H9 (cell line): ENCODE results near the gene SENP7. TPM values are rescaled to one million over a fixed set of nuclear protein-coding genes. Genes with fewer than 3 reads are reported as not detected.

Source experiments
- DNase-seq: peaks from one replicate; pipeline ENCODE4 v3.0.0-alpha.2; 2017
- H2AFZ ChIP-seq: one replicate; pipeline ENCODE4 v1.6.1; 2013; ENCODE audit warnings: mild to moderate bottlenecking, low read length, control low read depth, moderate library complexity
- H2AK5ac ChIP-seq: 2 replicates; pipeline ENCODE4 v1.6.1; 2013; ENCODE audit warnings: low read length, control low read depth, mixed read lengths; ENCODE audit not compliant: insufficient read length
- H2BK120ac ChIP-seq: one replicate; pipeline ENCODE4 v1.6.1; 2013; ENCODE audit warnings: low read depth, mild to moderate bottlenecking, low read length, control low read depth, inconsistent platforms; ENCODE audit not compliant: poor library complexity, severe bottlenecking
- H2BK12ac ChIP-seq: 2 replicates; pipeline ENCODE4 v1.6.1; 2013; ENCODE audit warnings: low read length, control low read depth, mixed read lengths, low read depth; ENCODE audit not compliant: insufficient read length
- H2BK15ac ChIP-seq: 2 replicates; pipeline ENCODE4 v1.6.1; 2013; ENCODE audit warnings: low read depth, low read length, control low read depth
- H2BK20ac ChIP-seq: one replicate; pipeline ENCODE4 v1.6.1; 2013; ENCODE audit warnings: low read depth, mild to moderate bottlenecking, low read length, control low read depth, inconsistent platforms; ENCODE audit not compliant: poor library complexity, severe bottlenecking
- H2BK5ac ChIP-seq: 2 replicates; pipeline ENCODE4 v1.6.1; 2013; ENCODE audit warnings: low read length, control low read depth, mixed read lengths; ENCODE audit not compliant: insufficient read length
- H3K14ac ChIP-seq: 2 replicates; pipeline ENCODE4 v1.6.1; 2013; ENCODE audit warnings: low read length, control low read depth; ENCODE audit not compliant: insufficient read depth
- H3K18ac ChIP-seq: 2 replicates; pipeline ENCODE4 v1.6.1; 2013; ENCODE audit warnings: low read depth, mild to moderate bottlenecking, mixed read lengths, low read length, control low read depth; ENCODE audit not compliant: insufficient read length
- H3K23ac ChIP-seq: 2 replicates; pipeline ENCODE4 v1.6.1; 2013; ENCODE audit warnings: low read length, control low read depth, mixed read lengths, low read depth; ENCODE audit not compliant: insufficient read length
- H3K23me2 ChIP-seq: 2 replicates; pipeline ENCODE4 v1.6.1; 2013; ENCODE audit warnings: low read depth, mild to moderate bottlenecking, mixed read lengths, low read length, control low read depth; ENCODE audit not compliant: insufficient read length, poor library complexity, severe bottlenecking
- H3K27ac ChIP-seq: 2 replicates; pipeline ENCODE4 v1.5.1; 2013; ENCODE audit warnings: low read length, control low read depth, mixed read lengths, low read depth; ENCODE audit not compliant: insufficient read length
- H3K27me3 ChIP-seq: 2 replicates; pipeline ENCODE4 v1.6.1; 2013; ENCODE audit warnings: low read length, control low read depth, inconsistent platforms; ENCODE audit not compliant: insufficient read depth
- H3K4ac ChIP-seq: 2 replicates; pipeline ENCODE4 v1.6.1; 2013; ENCODE audit warnings: low read depth, mild to moderate bottlenecking, control low read depth, inconsistent platforms, low read length, moderate library complexity
- H3K4me1 ChIP-seq: 2 replicates; pipeline ENCODE4 v1.6.1; 2013; ENCODE audit warnings: low read length, control low read depth, inconsistent platforms; ENCODE audit not compliant: insufficient read depth
- H3K4me2 ChIP-seq: 2 replicates; pipeline ENCODE4 v1.6.1; 2013; ENCODE audit warnings: low read length, control low read depth, mixed read lengths; ENCODE audit not compliant: insufficient read length, insufficient read depth
- H3K56ac ChIP-seq: 2 replicates; pipeline ENCODE4 v1.6.1; 2013; ENCODE audit warnings: low read depth, mild to moderate bottlenecking, mixed read lengths, low read length, control low read depth; ENCODE audit not compliant: insufficient read length
- H3K79me1 ChIP-seq: 2 replicates; pipeline ENCODE4 v1.6.1; 2013; ENCODE audit warnings: low read depth, mild to moderate bottlenecking, moderate library complexity, low read length, control low read depth, inconsistent platforms; ENCODE audit not compliant: insufficient read depth, poor library complexity, severe bottlenecking
- H3K79me2 ChIP-seq: 2 replicates; pipeline ENCODE4 v1.6.1; 2013; ENCODE audit warnings: low read length, control low read depth, inconsistent platforms; ENCODE audit not compliant: insufficient read depth
- H3K9ac ChIP-seq: 2 replicates; pipeline ENCODE4 v1.6.1; 2013; ENCODE audit warnings: low read length, control low read depth, mixed read lengths; ENCODE audit not compliant: insufficient read length; ENCODE audit errors: extremely low read depth
- H3K9me3 ChIP-seq: one replicate; pipeline ENCODE4 v1.6.1; 2013; ENCODE audit warnings: low read depth, low read length, inconsistent platforms; ENCODE audit not compliant: control insufficient read depth
- H3T11ph ChIP-seq: one replicate; pipeline ENCODE4 v1.6.1; 2013; ENCODE audit warnings: mild to moderate bottlenecking, low read length, control low read depth, inconsistent platforms
- H4K20me1 ChIP-seq: one replicate; pipeline ENCODE4 v1.6.1; 2013; ENCODE audit not compliant: control insufficient read depth, insufficient read length, insufficient read depth
- H4K5ac ChIP-seq: 2 replicates; pipeline ENCODE4 v1.6.1; 2013; ENCODE audit warnings: low read depth, mild to moderate bottlenecking, mixed read lengths, low read length, control low read depth; ENCODE audit not compliant: insufficient read length
- H4K8ac ChIP-seq: replicated peaks from 2 replicates; pipeline ENCODE4 v1.6.1; 2013; ENCODE audit warnings: low read length, control low read depth, mixed read lengths, low read depth; ENCODE audit not compliant: insufficient read length
- H4K91ac ChIP-seq: 2 replicates; pipeline ENCODE4 v1.6.1; 2013; ENCODE audit warnings: low read depth, mild to moderate bottlenecking, moderate library complexity, mixed read lengths, low read length, control low read depth; ENCODE audit not compliant: insufficient read length
- H3K27ac Mint-ChIP-seq, 3 experiments: 2 replicates in 2 of 3; 3 replicates in 1 of 3; pipeline ENCODE4 v1.8.0; 2020 to 2021; ENCODE audit warnings: mixed read lengths in 3 of 3, mild to moderate bottlenecking in 1 of 3, moderate library complexity in 1 of 3
- H3K27me3 Mint-ChIP-seq: 2 replicates; pipeline ENCODE4 v1.8.0; 2021; ENCODE audit warnings: low read depth, mild to moderate bottlenecking, moderate library complexity, mixed read lengths
- H3K36me3 Mint-ChIP-seq, 3 experiments: 2 replicates in 2 of 3; 3 replicates in 1 of 3; pipeline ENCODE4 v1.8.0; 2020 to 2021; ENCODE audit warnings: low read depth in 3 of 3, mixed read lengths in 3 of 3; ENCODE audit not compliant: insufficient read depth in 1 of 3
- H3K4me1 Mint-ChIP-seq, 2 experiments: 2 replicates each; pipeline ENCODE4 v1.8.0; 2020; ENCODE audit warnings: mixed read lengths in 2 of 2
- H3K4me3 Mint-ChIP-seq, 2 experiments: 2 replicates in 1 of 2; 3 replicates in 1 of 2; pipeline ENCODE4 v1.8.0; 2020 to 2021; ENCODE audit warnings: mild to moderate bottlenecking in 2 of 2, mixed read lengths in 2 of 2, moderate library complexity in 1 of 2
- H3K9me3 Mint-ChIP-seq, 2 experiments: 2 replicates in 1 of 2; 3 replicates in 1 of 2; pipeline ENCODE4 v1.8.0; 2020; ENCODE audit warnings: mild to moderate bottlenecking in 2 of 2, mixed read lengths in 2 of 2, moderate library complexity in 1 of 2
- CTCF ChIP-seq: fragments of 200-600 bp; sonication (generic); conservative IDR thresholded peaks from 3 replicates; pipeline ENCODE4 v1.8.0; 2021; ENCODE audit warnings: antibody characterized with exemption, mild to moderate bottlenecking
- WGBS: extraction: QIAGEN DNeasy Blood & Tissue Kit; methylation state at CpG from one replicate; pipeline ENCODE4 v1.1.7; 2013; ENCODE audit warnings: missing lambda C conversion rate, low lambda C conversion rate, mixed read lengths; ENCODE audit not compliant: insufficient read length; ENCODE audit errors: extremely low coverage; 5-methylcytosine and 5-hydroxymethylcytosine counted together
- total RNA-seq: library from RNA; stranded (reverse); gene quantifications from 2 replicates; pipeline ENCODE4 v1.2.1, GENCODE V29; 2021

SENP7 gene
- total RNA-seq, 1 experiment from 2014 or later, result 8.4 TPM

GRCh38 chr3:101530686-101531047 is 17.7 kb upstream of the SENP7 start:
- H3K27me3 ChIP-seq, result no peaks in the 10 kb centered on the region
- H3K4me2 ChIP-seq, result no peak overlapping the region
- H4K8ac ChIP-seq, result no peak overlapping the region
- no peak overlapping the region for H3K4ac ChIP-seq
- H3K14ac ChIP-seq, result no peak overlapping the region
- no peak overlapping the region for H3T11ph ChIP-seq
- Mint-ChIP-seq H3K4me1 (peaks cover 31 to 34% of the 10 kb centered on the region in 2 experiments), H3K4me3 (peak overlapping the region in 1 of 2 experiments; percentile 4; a peak in 1 of 5 replicates), H3K36me3 (peaks cover 9 to 15% (median 10%) of the 10 kb centered on the region in 3 experiments), H3K27ac (peak overlapping the region; percentile 34 to 92 (median 78); a peak in 4 of 7 replicates), H3K9me3 (peaks cover 15 to 20% of the 10 kb centered on the region in 2 experiments), H3K27me3 (no peaks in the 10 kb centered on the region; the same call in 1 of the 2 replicates)
- WGBS, result no CpG with 5 or more reads among the region's 2 CpGs
- no peaks in the 10 kb centered on the region for H4K20me1 ChIP-seq
- no peak for TF ChIP-seq CTCF
- no peaks in the 10 kb centered on the region for H3K79me2 ChIP-seq
- DNase-seq, result no peak
- no peak overlapping the region for H2BK20ac ChIP-seq
- no peak overlapping the region for H4K91ac ChIP-seq
- no peak overlapping the region for H3K27ac ChIP-seq
- H3K79me1 ChIP-seq, result no peaks in the 10 kb centered on the region
- no peak overlapping the region for H4K5ac ChIP-seq
- no peaks in the 10 kb centered on the region; the same call in 1 of the 2 replicates for H3K4me1 ChIP-seq
- no peak overlapping the region for H2BK15ac ChIP-seq
- no peak overlapping the region for H3K23ac ChIP-seq
- H2AK5ac ChIP-seq, result no peak overlapping the region
- H3K18ac ChIP-seq, result no peak overlapping the region
- no peak overlapping the region for H3K9ac ChIP-seq
- H2BK12ac ChIP-seq, result no peak overlapping the region
- peaks cover 2% of the 10 kb centered on the region for H3K9me3 ChIP-seq
- H2BK5ac ChIP-seq, result no peak overlapping the region
- H2AFZ ChIP-seq, result no peak overlapping the region
- H3K23me2 ChIP-seq, result no peaks in the 10 kb centered on the region
- no peak overlapping the region for H3K56ac ChIP-seq
- no peak overlapping the region for H2BK120ac ChIP-seq
